Dedifferentiated amniotic fluid mesenchymal stem cell (primary cell): ENCODE results near the gene PRAMEF1.
"Not testable (repeated sequence)": the region's sequence is repeated elsewhere in the genome, so short reads cannot be mapped to it uniquely, and the experiment has no call there.

Experiments
- DNase-seq: peaks from one replicate; pipeline ENCODE4 v3.0.0-alpha.2; 2016; ENCODE audit errors: extremely low spot score

The PRAMEF1 gene

GRCh38 chr1:12776801-12777557, 14.2 kb upstream of the PRAMEF1 start:
- no peak for DNase-seq

- no peak for DNase-seq
Observed at GRCh38 chr1:12778061-12778460, 13.1 kb upstream of the PRAMEF1 start.

- no peak for DNase-seq
Observed at GRCh38 chr1:12778907-12779306, 12.3 kb upstream of the PRAMEF1 start.

- not testable (repeated sequence) for DNase-seq
Observed at GRCh38 chr1:12781488-12781887, 9.7 kb upstream of the PRAMEF1 start.

GRCh38 chr1:12783783-12784182, 7.4 kb upstream of the PRAMEF1 start:
- DNase-seq = not testable (repeated sequence)

- DNase-seq = not testable (repeated sequence)
Observed at GRCh38 chr1:12784729-12785128, 6.5 kb upstream of the PRAMEF1 start.

GRCh38 chr1:12798911-12799310, 7.7 kb downstream of the PRAMEF1 start:
- DNase-seq = no peak

- DNase-seq = no peak
Observed at GRCh38 chr1:12799730-12800129, 8.5 kb downstream of the PRAMEF1 start.

- DNase-seq = no peak
Observed at GRCh38 chr1:12809933-12810332, 18.7 kb downstream of the PRAMEF1 start.

GRCh38 chr1:12810691-12811408, 19.7 kb downstream of the PRAMEF1 start:
- no peak for DNase-seq

- no peak for DNase-seq
Observed at GRCh38 chr1:12811409-12811784, 20.2 kb downstream of the PRAMEF1 start.

GRCh38 chr1:12819061-12819460, 27.9 kb downstream of the PRAMEF1 start:
- not testable (repeated sequence) for DNase-seq

GRCh38 chr1:12831310-12831709, 40.1 kb downstream of the PRAMEF1 start, which contains the start of gene PRAMEF11:
PRAMEF11 (minus strand) TSS chr1:12831410; CDS start chr1:12828789, 2,621 bp downstream.
- not testable (repeated sequence) for DNase-seq

- not testable (repeated sequence) for DNase-seq
Observed at GRCh38 chr1:12833251-12833650, 42.1 kb downstream of the PRAMEF1 start.
